GM12878 (cell line): ENCODE data around the gene IQGAP2. TPM values are rescaled to one million over a fixed set of nuclear protein-coding genes. Genes with fewer than 3 reads are reported as not detected.

ENCODE experiments used
- BHLHE40 ChIP-seq, 2 experiments: fragments of 450-650 bp in 1 of 2; IDR thresholded peaks; 2 replicates each; pipeline ENCODE4 v1.6.1; 2011 to 2017; ENCODE audit warnings: low read depth in 2 of 2, borderline replicate concordance in 1 of 2, improper control_type of control experiment in 1 of 2, low read length in 1 of 2, mild to moderate bottlenecking in 1 of 2
- CHD1 ChIP-seq: IDR thresholded peaks from 2 replicates; pipeline ENCODE4 v1.6.1; 2012; ENCODE audit warnings: low read depth, low read length, improper control_type of control experiment
- EED ChIP-seq: sonication (generic); IDR thresholded peaks from 2 replicates; pipeline ENCODE4 v1.6.1; 2016; ENCODE audit warnings: antibody characterized with exemption, low read depth
- EGR1 ChIP-seq, 2 experiments: IDR thresholded peaks; 1 replicate in 1 of 2; 2 replicates in 1 of 2; pipeline ENCODE4 v1.6.1; 2011 to 2012; ENCODE audit warnings: low read depth in 2 of 2, low read length in 2 of 2, borderline replicate concordance in 1 of 2, mild to moderate bottlenecking in 1 of 2, moderate library complexity in 1 of 2
- JUNB ChIP-seq: IDR thresholded peaks from 2 replicates; pipeline ENCODE4 v1.6.1; 2016; ENCODE audit warnings: antibody characterized with exemption, mild to moderate bottlenecking
- MTA2 ChIP-seq: fragments of 450-650 bp; IDR thresholded peaks from 2 replicates; pipeline ENCODE4 v1.6.1; 2016; ENCODE audit warnings: low read depth, mild to moderate bottlenecking, moderate library complexity
- NFIC ChIP-seq: IDR thresholded peaks from 2 replicates; pipeline ENCODE4 v1.6.1; 2012; ENCODE audit warnings: low read depth, mild to moderate bottlenecking, inconsistent platforms, low read length, moderate library complexity
- POLR2A ChIP-seq: IDR thresholded peaks from 2 replicates; pipeline ENCODE4 v1.6.1; 2011; ENCODE audit warnings: low read depth, mild to moderate bottlenecking, low read length
- RAD51 ChIP-seq: fragments of 450-650 bp; IDR thresholded peaks from 2 replicates; pipeline ENCODE4 v1.6.1; 2016; ENCODE audit warnings: moderate library complexity, mild to moderate bottlenecking, inconsistent platforms
- RELA ChIP-seq: fragments of 450-650 bp; IDR thresholded peaks from 2 replicates; pipeline ENCODE4 v1.8.0; 2014; ENCODE audit warnings: borderline replicate concordance; ENCODE audit not compliant: partially characterized antibody
- RFX5 ChIP-seq: IDR thresholded peaks from 2 replicates; pipeline ENCODE4 v1.6.1; 2011; ENCODE audit warnings: low read depth, low read length, improper control_type of control experiment
- SPI1 ChIP-seq: IDR thresholded peaks from 2 replicates; pipeline ENCODE4 v1.6.1; 2011; ENCODE audit warnings: low read depth, mild to moderate bottlenecking, low read length, moderate library complexity, borderline replicate concordance; ENCODE audit not compliant: insufficient read depth
- TCF12 ChIP-seq: IDR thresholded peaks from 2 replicates; pipeline ENCODE4 v1.6.1; 2011; ENCODE audit warnings: low read depth, mild to moderate bottlenecking, low read length
- ZBED1 ChIP-seq: IDR thresholded peaks from 2 replicates; pipeline ENCODE4 v1.6.1; 2016; ENCODE audit warnings: borderline replicate concordance
- ZNF24 ChIP-seq: fragments of 450-650 bp; IDR thresholded peaks from 2 replicates; pipeline ENCODE4 v1.6.1; 2017; ENCODE audit warnings: antibody characterized with exemption, mild to moderate bottlenecking
- ZSCAN29 ChIP-seq: fragments of 450-650 bp; IDR thresholded peaks from 2 replicates; pipeline ENCODE4 v1.6.1; 2017; ENCODE audit warnings: mild to moderate bottlenecking, moderate library complexity
- ZZZ3 ChIP-seq: IDR thresholded peaks from 2 replicates; pipeline ENCODE4 v1.6.1; 2011; ENCODE audit warnings: low read depth; ENCODE audit not compliant: control insufficient read depth, insufficient read length
- polyA plus RNA-seq, 11 experiments: library from polyadenylated mRNA; depleted of rRNA in 4 of 11; unstranded in 6 of 11; stranded (reverse) in 5 of 11; fragments of >200 nt; fragmentation: Nextera tagmentation in 4 of 11; fragmentation: Illumina TruSeq in 1 of 11; extraction: Ambion mirVana in 4 of 11; extraction: Trizol in 1 of 11; gene quantifications; 1 replicate in 1 of 11; 2 replicates in 10 of 11; pipeline versions ENCODE4 v1.2.1 to v1.2.3, GENCODE V29; 2011 to 2016; ENCODE audit warnings: inconsistent platforms in 2 of 11, missing spikeins in 2 of 11, low read depth in 1 of 11
- total RNA-seq, 4 experiments: library from RNA; depleted of rRNA in 3 of 4; stranded (reverse); fragments of >200 nt in 3 of 4; fragmentation: Illumina TruSeq in 1 of 4; extraction: Trizol in 1 of 4; gene quantifications; 2 replicates each; pipeline versions ENCODE4 v1.2.1 to v1.2.3, GENCODE V29; 2013 to 2021
- TF ChIP-seq, protein P1 (sequence below): IDR thresholded peaks from 2 replicates; pipeline ENCODE4 v1.6.1; 2011; ENCODE audit warnings: borderline replicate concordance, low read depth, mild to moderate bottlenecking, moderate library complexity, low read length; ENCODE audit not compliant: insufficient read depth, poor library complexity, severe bottlenecking
- TF ChIP-seq, protein P2 (sequence below): fragments of 450-650 bp; IDR thresholded peaks from 2 replicates; pipeline ENCODE4 v1.6.1; 2017; ENCODE audit warnings: mild to moderate bottlenecking, moderate library complexity
- TF ChIP-seq, protein P3 (sequence below): fragments of 450-650 bp; IDR thresholded peaks from 2 replicates; pipeline ENCODE4 v1.6.1; 2017; ENCODE audit warnings: mild to moderate bottlenecking
- TF ChIP-seq, protein P4 (sequence below): fragments of 450-650 bp; IDR thresholded peaks from 2 replicates; pipeline ENCODE4 v1.6.1; 2016; ENCODE audit warnings: mild to moderate bottlenecking

Gene IQGAP2
- total and polyA plus RNA-seq, 10 of the 15 experiments (the other 5 are each of a cell fraction or from before 2014, with no cell fraction given), result 14.5 to 41.4 (median 21.8) TPM

DNA sequence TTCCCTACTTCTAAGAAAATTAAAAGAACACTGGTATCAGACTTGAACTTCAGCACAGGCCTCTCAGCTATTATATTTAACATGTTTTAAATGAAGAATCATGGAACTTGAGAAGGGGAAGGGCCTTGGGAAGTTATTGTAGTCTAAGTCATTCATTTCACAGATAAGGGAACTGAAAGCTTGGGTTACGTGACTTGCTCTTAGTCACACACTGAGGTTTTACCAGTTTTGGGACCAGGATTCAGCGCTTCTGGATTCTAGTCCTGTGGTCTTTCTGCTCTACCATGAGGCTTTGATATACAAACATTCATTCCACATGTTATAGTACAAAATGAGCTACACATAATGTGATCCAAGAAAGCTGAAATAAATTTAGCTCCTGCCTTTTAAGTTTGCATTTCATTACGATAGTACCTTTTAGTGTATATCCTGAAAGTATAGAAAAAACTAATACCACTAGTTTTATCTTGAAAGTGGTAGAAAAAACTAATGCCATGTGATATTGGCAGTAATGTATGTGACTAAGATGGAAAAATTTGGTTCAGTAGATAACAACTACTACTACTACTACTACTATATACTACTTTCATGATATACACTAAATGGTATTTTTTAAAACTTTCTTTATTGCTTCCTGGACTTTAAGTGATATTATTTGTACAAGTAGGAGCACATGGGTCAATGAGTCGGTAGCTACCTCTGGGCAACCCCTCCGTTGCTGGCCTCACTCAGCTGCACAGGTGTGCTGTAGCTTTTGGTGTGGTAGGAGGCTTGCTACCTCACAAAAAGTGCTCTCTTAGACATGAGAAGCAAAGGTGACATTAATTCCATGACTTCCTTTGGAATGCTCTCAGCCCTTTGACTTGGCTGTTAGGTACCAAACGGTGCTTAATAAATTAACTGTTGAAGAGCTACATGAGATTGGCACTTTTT is 179.4 kb downstream of the IQGAP2 start (continued):
- TF ChIP-seq, protein P1, sequence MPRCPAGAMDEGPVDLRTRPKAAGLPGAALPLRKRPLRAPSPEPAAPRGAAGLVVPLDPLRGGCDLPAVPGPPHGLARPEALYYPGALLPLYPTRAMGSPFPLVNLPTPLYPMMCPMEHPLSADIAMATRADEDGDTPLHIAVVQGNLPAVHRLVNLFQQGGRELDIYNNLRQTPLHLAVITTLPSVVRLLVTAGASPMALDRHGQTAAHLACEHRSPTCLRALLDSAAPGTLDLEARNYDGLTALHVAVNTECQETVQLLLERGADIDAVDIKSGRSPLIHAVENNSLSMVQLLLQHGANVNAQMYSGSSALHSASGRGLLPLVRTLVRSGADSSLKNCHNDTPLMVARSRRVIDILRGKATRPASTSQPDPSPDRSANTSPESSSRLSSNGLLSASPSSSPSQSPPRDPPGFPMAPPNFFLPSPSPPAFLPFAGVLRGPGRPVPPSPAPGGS, result peak; percentile 29
- TF ChIP-seq RELA, result no peak
- TF ChIP-seq MTA2, result peak; percentile 86; the same call in 1 of the 2 replicates
- TF ChIP-seq RFX5, result no peak
- TF ChIP-seq, protein P2, sequence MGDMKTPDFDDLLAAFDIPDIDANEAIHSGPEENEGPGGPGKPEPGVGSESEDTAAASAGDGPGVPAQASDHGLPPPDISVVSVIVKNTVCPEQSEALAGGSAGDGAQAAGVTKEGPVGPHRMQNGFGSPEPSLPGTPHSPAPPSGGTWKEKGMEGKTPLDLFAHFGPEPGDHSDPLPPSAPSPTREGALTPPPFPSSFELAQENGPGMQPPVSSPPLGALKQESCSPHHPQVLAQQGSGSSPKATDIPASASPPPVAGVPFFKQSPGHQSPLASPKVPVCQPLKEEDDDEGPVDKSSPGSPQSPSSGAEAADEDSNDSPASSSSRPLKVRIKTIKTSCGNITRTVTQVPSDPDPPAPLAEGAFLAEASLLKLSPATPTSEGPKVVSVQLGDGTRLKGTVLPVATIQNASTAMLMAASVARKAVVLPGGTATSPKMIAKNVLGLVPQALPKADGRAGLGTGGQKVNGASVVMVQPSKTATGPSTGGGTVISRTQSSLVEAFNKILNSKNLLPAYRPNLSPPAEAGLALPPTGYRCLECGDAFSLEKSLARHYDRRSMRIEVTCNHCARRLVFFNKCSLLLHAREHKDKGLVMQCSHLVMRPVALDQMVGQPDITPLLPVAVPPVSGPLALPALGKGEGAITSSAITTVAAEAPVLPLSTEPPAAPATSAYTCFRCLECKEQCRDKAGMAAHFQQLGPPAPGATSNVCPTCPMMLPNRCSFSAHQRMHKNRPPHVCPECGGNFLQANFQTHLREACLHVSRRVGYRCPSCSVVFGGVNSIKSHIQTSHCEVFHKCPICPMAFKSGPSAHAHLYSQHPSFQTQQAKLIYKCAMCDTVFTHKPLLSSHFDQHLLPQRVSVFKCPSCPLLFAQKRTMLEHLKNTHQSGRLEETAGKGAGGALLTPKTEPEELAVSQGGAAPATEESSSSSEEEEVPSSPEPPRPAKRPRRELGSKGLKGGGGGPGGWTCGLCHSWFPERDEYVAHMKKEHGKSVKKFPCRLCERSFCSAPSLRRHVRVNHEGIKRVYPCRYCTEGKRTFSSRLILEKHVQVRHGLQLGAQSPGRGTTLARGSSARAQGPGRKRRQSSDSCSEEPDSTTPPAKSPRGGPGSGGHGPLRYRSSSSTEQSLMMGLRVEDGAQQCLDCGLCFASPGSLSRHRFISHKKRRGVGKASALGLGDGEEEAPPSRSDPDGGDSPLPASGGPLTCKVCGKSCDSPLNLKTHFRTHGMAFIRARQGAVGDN, result 0 out of 2 replicates have a peak, but pooled peaks have one; percentile 62
- TF ChIP-seq ZZZ3, result no peak
- peak; percentile 84 for TF ChIP-seq JUNB
- TF ChIP-seq, protein P3, sequence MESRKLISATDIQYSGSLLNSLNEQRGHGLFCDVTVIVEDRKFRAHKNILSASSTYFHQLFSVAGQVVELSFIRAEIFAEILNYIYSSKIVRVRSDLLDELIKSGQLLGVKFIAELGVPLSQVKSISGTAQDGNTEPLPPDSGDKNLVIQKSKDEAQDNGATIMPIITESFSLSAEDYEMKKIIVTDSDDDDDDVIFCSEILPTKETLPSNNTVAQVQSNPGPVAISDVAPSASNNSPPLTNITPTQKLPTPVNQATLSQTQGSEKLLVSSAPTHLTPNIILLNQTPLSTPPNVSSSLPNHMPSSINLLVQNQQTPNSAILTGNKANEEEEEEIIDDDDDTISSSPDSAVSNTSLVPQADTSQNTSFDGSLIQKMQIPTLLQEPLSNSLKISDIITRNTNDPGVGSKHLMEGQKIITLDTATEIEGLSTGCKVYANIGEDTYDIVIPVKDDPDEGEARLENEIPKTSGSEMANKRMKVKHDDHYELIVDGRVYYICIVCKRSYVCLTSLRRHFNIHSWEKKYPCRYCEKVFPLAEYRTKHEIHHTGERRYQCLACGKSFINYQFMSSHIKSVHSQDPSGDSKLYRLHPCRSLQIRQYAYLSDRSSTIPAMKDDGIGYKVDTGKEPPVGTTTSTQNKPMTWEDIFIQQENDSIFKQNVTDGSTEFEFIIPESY, result no peak
- peak; percentile 99 for TF ChIP-seq SPI1
- TF ChIP-seq TCF12, result 0 out of 2 replicates have a peak, but pooled peaks have one; percentile 47
- TF ChIP-seq NFIC, result peak; percentile 90
- TF ChIP-seq ZBED1, result no peak
- no peak for TF ChIP-seq CHD1
- TF ChIP-seq, protein P4, sequence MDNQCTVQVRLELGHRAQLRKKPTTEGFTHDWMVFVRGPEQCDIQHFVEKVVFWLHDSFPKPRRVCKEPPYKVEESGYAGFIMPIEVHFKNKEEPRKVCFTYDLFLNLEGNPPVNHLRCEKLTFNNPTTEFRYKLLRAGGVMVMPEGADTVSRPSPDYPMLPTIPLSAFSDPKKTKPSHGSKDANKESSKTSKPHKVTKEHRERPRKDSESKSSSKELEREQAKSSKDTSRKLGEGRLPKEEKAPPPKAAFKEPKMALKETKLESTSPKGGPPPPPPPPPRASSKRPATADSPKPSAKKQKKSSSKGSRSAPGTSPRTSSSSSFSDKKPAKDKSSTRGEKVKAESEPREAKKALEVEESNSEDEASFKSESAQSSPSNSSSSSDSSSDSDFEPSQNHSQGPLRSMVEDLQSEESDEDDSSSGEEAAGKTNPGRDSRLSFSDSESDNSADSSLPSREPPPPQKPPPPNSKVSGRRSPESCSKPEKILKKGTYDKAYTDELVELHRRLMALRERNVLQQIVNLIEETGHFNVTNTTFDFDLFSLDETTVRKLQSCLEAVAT, result no peak
- TF ChIP-seq EED, result peak; percentile 98
- TF ChIP-seq ZNF24, result peak; percentile 82; the same call in 1 of the 2 replicates
- peak; percentile 42 for TF ChIP-seq RAD51
- no peak for TF ChIP-seq POLR2A
- TF ChIP-seq EGR1 (IDR thresholded peaks at IDR 0.05; ENCODE audit: borderline replicate concordance in 1 of 2, low read depth in 2 of 2, low read length in 2 of 2), result no peak
- peak; percentile 85 to 90 for TF ChIP-seq BHLHE40 (IDR thresholded peaks at IDR 0.05; ENCODE audit: borderline replicate concordance in 1 of 2, low read depth in 2 of 2, low read length in 1 of 2)
- no peak for TF ChIP-seq ZSCAN29
